Testis (tissue), 2 donors: ENCODE measurements around the gene CALML6.

Source experiments
- CTCF ChIP-seq, 3 experiments: fragments of 450-650 bp in 2 of 3; fragments of 200-600 bp in 1 of 3; sonication (generic) in 1 of 3; IDR thresholded peaks; one replicate each; pipeline ENCODE4 v1.5.1; 2016 to 2019; ENCODE audit warnings: antibody characterized with exemption in 3 of 3, mild to moderate bottlenecking in 2 of 3, moderate library complexity in 1 of 3
- POLR2A ChIP-seq: fragments of 450-650 bp; IDR thresholded peaks from one replicate; pipeline ENCODE4 v1.6.1; 2017; ENCODE audit warnings: antibody characterized with exemption, mild to moderate bottlenecking, moderate library complexity

- TF ChIP-seq CTCF (IDR thresholded peaks at IDR 0.05) (no peak), POLR2A (no peak)
Measured at GRCh38 chr1:1874901-1875300, 40.2 kb upstream of the CALML6 start.
